ENCODE data around the gene LBHD2.

LBHD2 gene

GRCh38 chr14:103068351-103069073, 15.5 kb upstream of the LBHD2 start:
- no peak overlapping the region for H3K27ac ChIP-seq (replicated peaks; ENCODE audit: low read length)
- peaks cover 6 to 12% of the 10 kb centered on the region in 2 donors for H3K4me1 ChIP-seq (ENCODE audit: control insufficient read depth in 2 of 2, insufficient read depth in 1 of 2, low read depth in 1 of 2, low read length in 2 of 2)
- peak overlapping the region; percentile 71 for H3K4ac ChIP-seq (ENCODE audit: low read length)
- no peak for DNase-seq (ENCODE audit: low spot score)
- no peaks in the 10 kb centered on the region for H3K36me3 ChIP-seq (replicated peaks in 1 of 2; ENCODE audit: control insufficient read depth in 2 of 2, insufficient read depth in 2 of 2, low read length in 2 of 2)
- H2AFZ ChIP-seq (ENCODE audit: low read length), result no peak overlapping the region
- no peak overlapping the region for H2BK12ac ChIP-seq (ENCODE audit: low read length)
- no peak overlapping the region for H3K4me2 ChIP-seq (ENCODE audit: insufficient read depth, low read length, poor library complexity, severe bottlenecking)
- no peaks in the 10 kb centered on the region for H3K79me1 ChIP-seq (ENCODE audit: low read depth, low read length)
- no peak overlapping the region for H3K4me3 ChIP-seq (ENCODE audit: low read length in 2 of 2)
- peak overlapping the region; percentile 76 for H3K18ac ChIP-seq (ENCODE audit: low read length)
- H4K8ac ChIP-seq (ENCODE audit: low read depth, low read length), result no peak overlapping the region
- H2AK5ac ChIP-seq (ENCODE audit: low read depth, low read length), result peak overlapping the region; percentile 89
- no peaks in the 10 kb centered on the region for H3K9me3 ChIP-seq (replicated peaks in 1 of 2; ENCODE audit: control insufficient read depth in 2 of 2, insufficient read depth in 1 of 2, low read depth in 1 of 2, low read length in 2 of 2)
- no CpG with 5 or more reads among the region's 22 CpGs for WGBS, 2 donors (ENCODE audit: extremely low coverage in 2 of 2, insufficient read length in 2 of 2, insufficient replicate concordance in 1 of 2)
- peak overlapping the region; percentile 85 for H2BK15ac ChIP-seq (ENCODE audit: low read length)
- H3K23ac ChIP-seq (ENCODE audit: low read depth, low read length, poor library complexity), result no peak overlapping the region
- H2BK120ac ChIP-seq (ENCODE audit: low read depth, low read length), result no peak overlapping the region
- no peak overlapping the region for H2BK5ac ChIP-seq (ENCODE audit: low read length)
- H3K14ac ChIP-seq (ENCODE audit: low read length), result no peak overlapping the region
- H3K9ac ChIP-seq (ENCODE audit: low read depth, low read length, poor library complexity), result peak overlapping the region; percentile 39
- peaks cover 0 to 25% (median 2%) of the 10 kb centered on the region in 3 experiments for H3K27me3 ChIP-seq (ENCODE audit: control insufficient read depth in 3 of 3, insufficient read depth in 3 of 3, low read depth in 1 of 3, low read length in 3 of 3)
- no peak overlapping the region for H4K91ac ChIP-seq (ENCODE audit: low read depth, low read length, poor library complexity)

- Histone ChIP-seq H3K9ac (ENCODE audit: low read depth, low read length, poor library complexity) (no peak overlapping the region), H2AK5ac (ENCODE audit: low read depth, low read length) (peak overlapping the region; percentile 96), H4K91ac (ENCODE audit: low read depth, low read length, poor library complexity) (peak overlapping the region; percentile 86), H3K27me3 (ENCODE audit: control insufficient read depth in 3 of 3, insufficient read depth in 3 of 3, low read depth in 1 of 3, low read length in 3 of 3) (peaks cover 0 to 43% (median 6%) of the 10 kb centered on the region in 3 experiments), H3K4me2 (ENCODE audit: insufficient read depth, low read length, poor library complexity, severe bottlenecking) (no peak overlapping the region), H3K9me3 (replicated peaks in 1 of 2; ENCODE audit: control insufficient read depth in 2 of 2, insufficient read depth in 1 of 2, low read depth in 1 of 2, low read length in 2 of 2) (peaks cover 0 to 1% of the 10 kb centered on the region in 2 donors), H3K36me3 (replicated peaks in 1 of 2; ENCODE audit: control insufficient read depth in 2 of 2, insufficient read depth in 2 of 2, low read length in 2 of 2) (no peaks in the 10 kb centered on the region), H3K14ac (ENCODE audit: low read length) (peak overlapping the region; percentile 25), H2BK15ac (ENCODE audit: low read length) (peak overlapping the region; percentile 67), H2BK120ac (ENCODE audit: low read depth, low read length) (peak overlapping the region; percentile 4), H3K4ac (ENCODE audit: low read length) (peak overlapping the region; percentile 69), H2AFZ (ENCODE audit: low read length) (peak overlapping the region; percentile 11), H3K4me3 (ENCODE audit: low read length in 2 of 2) (no peak overlapping the region), H3K4me1 (ENCODE audit: control insufficient read depth in 2 of 2, insufficient read depth in 1 of 2, low read depth in 1 of 2, low read length in 2 of 2) (peaks cover 9 to 17% of the 10 kb centered on the region in 2 donors), H3K18ac (ENCODE audit: low read length) (peak overlapping the region; percentile 15), H3K23ac (ENCODE audit: low read depth, low read length, poor library complexity) (no peak overlapping the region), H4K8ac (ENCODE audit: low read depth, low read length) (no peak overlapping the region), H2BK12ac (ENCODE audit: low read length) (no peak overlapping the region), H3K79me1 (ENCODE audit: low read depth, low read length) (no peaks in the 10 kb centered on the region), H2BK5ac (ENCODE audit: low read length) (no peak overlapping the region), H3K27ac (replicated peaks; ENCODE audit: low read length) (no peak overlapping the region)
- no peak for DNase-seq (ENCODE audit: low spot score)
- WGBS, 2 donors (ENCODE audit: extremely low coverage in 2 of 2, insufficient read length in 2 of 2, insufficient replicate concordance in 1 of 2), result no CpG with 5 or more reads among the region's 8 CpGs
Observed at GRCh38 chr14:103070263-103070885, 13.6 kb upstream of the LBHD2 start.

- peaks cover 0 to 1% of the 10 kb centered on the region in 2 donors for H3K9me3 ChIP-seq (replicated peaks in 1 of 2; ENCODE audit: control insufficient read depth in 2 of 2, insufficient read depth in 1 of 2, low read depth in 1 of 2, low read length in 2 of 2)
- peak overlapping the region; percentile 19 for H3K27ac ChIP-seq (replicated peaks; ENCODE audit: low read length)
- no peak overlapping the region for H4K8ac ChIP-seq (ENCODE audit: low read depth, low read length)
- H3K4me3 ChIP-seq (ENCODE audit: low read length in 2 of 2), result no peak overlapping the region
- H2BK12ac ChIP-seq (ENCODE audit: low read length), result peak overlapping the region; percentile 94
- peak overlapping the region; percentile 24 for H4K91ac ChIP-seq (ENCODE audit: low read depth, low read length, poor library complexity)
- peak overlapping the region; percentile 70 for H3K9ac ChIP-seq (ENCODE audit: low read depth, low read length, poor library complexity)
- H3K36me3 ChIP-seq (replicated peaks in 1 of 2; ENCODE audit: control insufficient read depth in 2 of 2, insufficient read depth in 2 of 2, low read length in 2 of 2), result no peaks in the 10 kb centered on the region
- no peaks in the 10 kb centered on the region for H3K79me1 ChIP-seq (ENCODE audit: low read depth, low read length)
- H2AFZ ChIP-seq (ENCODE audit: low read length), result peak overlapping the region; percentile 56
- H3K4me2 ChIP-seq (ENCODE audit: insufficient read depth, low read length, poor library complexity, severe bottlenecking), result no peak overlapping the region
- H3K18ac ChIP-seq (ENCODE audit: low read length), result peak overlapping the region; percentile 72
- H3K4me1 ChIP-seq (ENCODE audit: control insufficient read depth in 2 of 2, insufficient read depth in 1 of 2, low read depth in 1 of 2, low read length in 2 of 2), result peaks cover 9 to 17% of the 10 kb centered on the region in 2 donors
- peaks cover 0 to 43% (median 7%) of the 10 kb centered on the region in 3 experiments for H3K27me3 ChIP-seq (ENCODE audit: control insufficient read depth in 3 of 3, insufficient read depth in 3 of 3, low read depth in 1 of 3, low read length in 3 of 3)
- peak overlapping the region; percentile 96 for H2AK5ac ChIP-seq (ENCODE audit: low read depth, low read length)
- H2BK120ac ChIP-seq (ENCODE audit: low read depth, low read length), result no peak overlapping the region
- H2BK15ac ChIP-seq (ENCODE audit: low read length), result peak overlapping the region; percentile 96
- H2BK5ac ChIP-seq (ENCODE audit: low read length), result no peak overlapping the region
- H3K23ac ChIP-seq (ENCODE audit: low read depth, low read length, poor library complexity), result peak overlapping the region; percentile 25
- no CpG with 5 or more reads among the region's 21 CpGs for WGBS, 2 donors (ENCODE audit: extremely low coverage in 2 of 2, insufficient read length in 2 of 2, insufficient replicate concordance in 1 of 2)
- DNase-seq (ENCODE audit: low spot score), result no peak
- H3K14ac ChIP-seq (ENCODE audit: low read length), result peak overlapping the region; percentile 25
- H3K4ac ChIP-seq (ENCODE audit: low read length), result peak overlapping the region; percentile 69
Observed at GRCh38 chr14:103070971-103071542, 13.0 kb upstream of the LBHD2 start.

All from neuronal stem cell (in vitro differentiated cells).